ENCODE results near the gene CCDC73. TPM values are rescaled to one million over a fixed set of nuclear protein-coding genes. Genes with fewer than 3 reads are reported as not detected.
"Not testable (repeated sequence)": the region's sequence is repeated elsewhere in the genome, so short reads cannot be mapped to it uniquely, and the experiment has no call there.

The CCDC73 gene
- total RNA-seq, 1 donor from 2014 or later: not detected

DNA sequence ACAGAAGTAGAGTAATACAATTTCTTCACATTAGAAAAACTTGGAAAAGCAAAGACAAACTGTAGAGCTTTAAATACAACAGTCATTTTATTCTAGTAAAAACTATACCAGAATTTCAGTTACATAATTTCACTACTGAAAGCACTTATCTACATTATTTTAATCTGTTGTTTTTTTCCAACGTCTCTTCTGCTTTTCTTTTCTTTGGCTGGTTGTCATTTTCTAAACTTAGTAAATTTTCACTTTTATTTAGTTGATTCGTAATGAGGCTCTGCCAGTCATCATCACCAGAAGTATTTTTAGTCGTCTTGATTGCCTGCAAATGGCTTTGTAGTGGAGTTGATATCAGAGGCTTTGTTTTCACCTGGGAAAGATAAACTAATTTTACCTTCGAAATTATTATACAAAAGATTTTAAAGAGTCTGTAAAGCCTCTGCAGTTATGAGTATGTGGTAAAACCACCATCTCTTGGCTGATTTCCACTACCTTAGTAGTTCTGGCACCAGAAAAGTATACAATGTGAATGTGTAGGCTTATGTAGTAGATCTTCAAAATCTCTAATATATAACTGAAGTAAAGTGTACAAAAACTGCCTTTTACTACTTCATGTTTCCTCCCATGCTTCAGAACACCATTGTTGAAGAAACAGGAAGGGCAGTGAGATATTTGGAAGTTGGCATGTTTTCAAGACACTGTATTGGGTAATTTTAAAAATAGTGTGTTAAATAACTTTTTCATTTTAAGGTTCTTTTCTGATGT is 191.6 kb downstream of the CCDC73 start:
- FAIRE-seq (no peak), DNase-seq (ENCODE audit: low spot score in 2 of 2) (no peak)

DNA sequence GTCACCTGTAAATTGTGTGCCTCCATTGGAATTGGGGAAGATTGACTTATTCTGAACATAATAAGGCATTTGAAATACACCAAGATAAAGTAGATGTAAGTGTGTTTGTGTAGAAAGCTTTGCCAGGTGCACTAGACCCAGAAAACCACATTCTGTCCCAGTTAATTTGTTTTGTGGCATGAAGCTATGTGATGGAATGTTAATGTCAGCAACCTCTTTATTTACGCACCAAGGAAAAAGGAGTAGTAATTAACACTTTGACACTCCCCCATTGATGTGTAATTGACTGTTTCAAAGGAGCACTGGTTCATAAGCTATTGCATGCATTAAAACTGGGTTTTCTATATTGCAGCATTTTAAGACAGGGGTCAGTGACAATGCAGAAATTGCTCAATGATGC is 196.5 kb downstream of the CCDC73 start:
- FAIRE-seq (no peak), DNase-seq (ENCODE audit: low spot score in 2 of 2) (no peak)

DNA sequence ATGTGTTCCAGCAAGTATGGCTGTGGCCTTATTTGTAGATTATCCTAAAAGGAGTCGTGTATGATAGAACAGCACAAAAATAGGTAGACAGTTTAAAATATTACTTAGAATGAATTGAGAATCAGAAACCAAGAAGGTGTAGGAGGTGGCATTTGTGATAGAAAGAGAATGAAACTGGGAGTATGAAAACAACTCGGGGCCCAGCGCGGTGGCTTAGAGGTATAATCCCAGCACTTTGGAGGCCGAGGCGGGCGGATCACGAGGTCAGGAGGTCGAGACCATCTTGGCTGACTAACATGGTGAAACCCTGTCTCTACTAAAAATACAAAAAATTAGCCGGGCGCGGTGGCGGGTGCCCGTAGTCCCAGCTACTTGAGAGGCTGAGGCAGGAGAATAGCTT is 198.3 kb downstream of the CCDC73 start:
- FAIRE-seq; DNase-seq (ENCODE audit: low spot score in 2 of 2): not testable (repeated sequence)

DNA sequence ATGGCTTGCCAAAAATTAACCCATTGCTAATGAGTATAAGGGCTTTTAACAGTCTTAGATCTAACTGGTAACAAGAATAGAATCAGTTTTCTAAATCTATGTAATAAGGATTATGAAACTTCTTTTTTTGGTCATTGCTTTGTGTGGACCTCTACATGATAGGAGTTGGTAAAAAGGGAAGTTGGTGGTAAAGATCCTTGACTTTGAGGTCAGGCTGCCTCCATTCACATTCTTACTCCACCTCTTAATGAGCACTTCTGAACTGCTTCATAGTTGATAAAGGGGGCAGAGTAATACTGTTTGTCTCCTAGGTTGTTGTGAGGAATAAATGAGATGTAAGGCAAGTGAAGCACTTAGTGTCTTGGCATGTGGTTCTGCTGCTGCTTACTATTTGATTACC is 200.2 kb downstream of the CCDC73 start:
- no peak for FAIRE-seq
- no peak for DNase-seq (ENCODE audit: low spot score in 2 of 2)

DNA sequence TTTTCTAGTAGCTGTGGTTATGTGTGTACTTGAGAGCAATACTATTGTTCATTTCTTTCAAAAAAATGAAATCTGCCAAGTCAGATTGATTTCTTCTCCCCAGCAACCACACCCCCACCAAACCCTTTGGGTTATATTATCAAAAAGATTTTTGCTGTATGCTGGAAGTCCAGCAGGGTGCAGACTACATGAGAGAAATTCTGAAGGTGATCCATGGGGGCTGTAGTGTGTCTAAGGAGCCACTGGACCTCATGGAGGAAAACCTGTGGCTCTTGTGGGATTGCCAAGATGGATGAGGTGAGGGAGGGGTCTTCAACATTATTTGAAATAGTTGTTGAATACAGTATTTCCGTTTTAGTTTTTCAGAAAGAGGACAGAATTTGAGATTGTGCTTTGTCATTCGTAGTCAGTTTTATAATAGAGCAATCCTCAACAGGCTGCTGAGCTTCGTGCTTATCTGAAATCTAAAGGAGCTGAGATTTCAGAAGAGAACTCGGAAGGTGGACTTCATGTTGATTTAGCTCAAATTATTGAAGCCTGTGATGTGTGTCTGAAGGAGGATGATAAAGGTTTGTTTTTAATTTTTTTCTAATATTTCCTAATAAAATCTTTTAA is 207.8 kb downstream of the CCDC73 start:
- FAIRE-seq: no peak
- no peak for DNase-seq (ENCODE audit: low spot score in 2 of 2)

DNA sequence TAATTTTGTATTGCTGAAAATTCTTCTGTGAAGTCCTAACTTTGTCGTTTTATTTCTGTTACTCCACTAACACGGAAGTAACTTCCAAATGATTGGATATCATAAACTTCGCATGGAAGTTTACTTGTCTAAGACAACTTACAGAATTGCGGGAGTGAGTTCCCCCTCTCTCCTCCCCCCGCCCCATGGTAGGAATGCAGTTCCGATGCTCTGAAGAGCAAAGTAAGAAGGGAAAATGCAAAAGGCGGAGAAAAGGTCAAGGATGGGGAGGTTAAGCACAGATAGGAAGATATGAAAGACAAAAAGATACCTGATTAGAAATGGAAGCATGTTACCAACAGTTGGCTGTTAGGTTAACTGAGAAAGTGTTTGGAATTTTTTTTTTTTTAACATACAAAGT is 209.5 kb downstream of the CCDC73 start:
- no peak for DNase-seq (ENCODE audit: low spot score in 2 of 2)

DNA sequence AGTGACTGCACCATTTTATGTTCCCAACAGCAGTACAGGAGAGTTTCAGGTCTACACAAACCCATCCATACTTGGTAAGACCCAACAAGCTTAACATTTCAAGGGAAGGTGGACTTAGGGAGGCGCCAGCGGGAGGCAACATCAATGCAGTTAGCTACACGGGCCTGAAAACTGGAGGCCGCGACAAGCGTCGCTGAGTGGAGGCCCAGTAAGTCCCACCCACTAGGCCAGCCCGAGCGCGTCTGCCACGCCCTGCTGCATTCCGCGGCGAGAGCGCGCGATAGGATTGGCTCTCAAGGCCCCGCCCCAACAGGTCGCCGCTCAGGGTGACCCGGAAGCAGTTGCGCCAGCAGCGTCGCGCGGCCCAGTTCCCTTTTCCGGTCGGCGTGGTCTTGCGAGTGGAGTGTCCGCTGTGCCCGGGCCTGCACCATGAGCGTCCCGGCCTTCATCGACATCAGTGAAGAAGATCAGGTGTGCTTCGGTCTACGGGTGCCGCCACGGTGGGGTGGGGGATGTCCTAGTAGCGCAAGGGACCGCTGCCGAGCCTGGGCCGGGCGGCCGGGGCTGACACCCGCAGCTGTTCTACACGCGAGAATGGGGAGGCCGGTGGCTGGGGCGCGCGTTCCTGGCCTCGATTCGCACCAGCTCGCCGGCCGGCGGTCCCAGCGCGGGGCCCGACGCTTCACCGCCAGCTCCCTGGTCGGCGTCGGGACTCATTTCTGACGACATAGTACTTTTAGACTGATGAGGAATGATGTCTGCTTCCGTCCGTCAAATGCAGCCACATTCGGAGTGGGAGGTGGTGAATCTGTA is 210.8 kb downstream of the CCDC73 start, which contains the start of gene EIF3M:
TSS of gene EIF3M (plus strand) at position 373 of the 813 bp plus-strand sequence. CDS start at position 430, 57 bp downstream.
- DNase-seq (ENCODE audit: low spot score in 2 of 2) (peak; percentile 85 to 91), FAIRE-seq (no peak)

More for the DNA sequence above, 209.5 kb downstream of the CCDC73 start:
- no peak for FAIRE-seq

DNA sequence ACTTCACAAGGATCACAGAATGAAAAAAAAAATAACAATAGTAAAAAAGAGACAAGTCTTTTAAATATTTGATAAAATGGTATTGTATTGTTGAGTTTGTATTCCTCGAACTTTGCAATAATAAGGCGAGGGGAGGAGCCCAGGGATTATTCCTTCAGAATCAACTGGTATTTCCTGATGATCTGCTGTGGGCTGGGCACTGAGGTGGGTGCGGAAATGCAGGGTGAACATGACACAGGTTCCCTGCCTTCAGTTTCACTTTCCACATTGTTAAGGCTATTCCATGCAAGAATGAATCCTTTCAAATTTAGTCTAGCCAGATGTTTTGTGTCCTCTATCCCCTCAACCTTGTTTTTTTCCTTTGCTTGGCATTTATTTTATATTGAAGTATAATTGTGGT is 212.9 kb downstream of the CCDC73 start:
- DNase-seq (ENCODE audit: low spot score in 2 of 2): no peak

DNA sequence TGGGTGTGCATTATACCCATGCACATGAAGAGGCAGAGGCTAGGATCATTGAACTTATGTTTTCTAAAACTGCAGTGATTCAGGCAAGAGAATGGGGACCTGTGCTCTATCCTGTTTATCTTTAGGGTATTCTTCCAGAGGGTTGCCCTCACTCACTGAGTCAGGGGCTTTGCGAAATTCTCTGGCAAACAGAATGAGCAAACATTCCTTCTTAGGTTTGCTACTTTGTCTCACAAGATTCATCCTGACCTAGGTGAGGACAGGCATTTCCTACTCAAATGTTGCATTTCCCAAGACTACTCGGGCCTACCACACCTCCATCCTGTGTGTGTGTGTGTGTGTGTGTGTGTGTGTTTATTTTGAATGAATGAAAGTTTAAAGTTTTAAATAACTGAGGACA is 213.5 kb downstream of the CCDC73 start:
- DNase-seq (ENCODE audit: low spot score in 2 of 2): no peak
- no peak for FAIRE-seq

More for the DNA sequence above, 212.9 kb downstream of the CCDC73 start:
- no peak for FAIRE-seq

DNA sequence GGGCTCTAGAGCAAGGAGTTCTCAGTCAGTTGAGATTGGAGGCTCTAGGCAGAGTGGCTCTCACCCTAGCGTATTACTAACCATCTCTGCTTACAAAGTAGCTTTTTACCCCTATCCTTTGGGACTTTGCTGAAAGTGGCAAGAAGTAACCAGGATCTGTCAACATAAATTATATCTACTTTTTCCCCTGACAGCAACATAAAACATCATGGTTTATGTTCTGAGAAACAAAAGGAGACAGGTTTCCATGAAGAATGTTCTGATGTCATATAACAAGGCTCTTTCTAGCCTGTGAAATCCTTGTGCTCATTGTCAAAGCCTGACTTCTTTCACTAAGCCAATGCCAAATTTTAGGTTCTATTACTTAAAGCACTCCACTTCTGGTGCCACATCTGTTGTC is 218.0 kb downstream of the CCDC73 start:
- FAIRE-seq: no peak
- no peak for DNase-seq (ENCODE audit: low spot score in 2 of 2)

DNA sequence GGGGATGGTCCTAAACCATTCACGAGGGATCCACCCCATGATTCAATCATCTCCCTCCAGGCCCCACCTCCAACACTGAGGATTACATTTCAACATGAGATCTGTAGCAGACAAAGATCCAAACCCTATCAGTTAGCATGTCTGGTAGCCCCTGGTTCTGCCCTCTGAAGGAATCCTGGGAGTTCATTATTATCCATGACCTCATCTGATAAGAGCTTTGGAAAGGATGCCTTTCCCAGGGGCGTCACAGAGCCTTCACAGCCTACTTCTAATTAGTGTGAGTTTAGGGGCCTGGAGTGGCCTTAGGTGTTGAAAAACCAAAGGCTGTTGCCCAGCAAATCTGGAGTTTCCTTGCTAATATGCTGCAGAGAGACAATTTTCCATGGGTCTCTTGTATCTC is 219.4 kb downstream of the CCDC73 start:
- no peak for FAIRE-seq
- no peak for DNase-seq (ENCODE audit: low spot score in 2 of 2)

DNA sequence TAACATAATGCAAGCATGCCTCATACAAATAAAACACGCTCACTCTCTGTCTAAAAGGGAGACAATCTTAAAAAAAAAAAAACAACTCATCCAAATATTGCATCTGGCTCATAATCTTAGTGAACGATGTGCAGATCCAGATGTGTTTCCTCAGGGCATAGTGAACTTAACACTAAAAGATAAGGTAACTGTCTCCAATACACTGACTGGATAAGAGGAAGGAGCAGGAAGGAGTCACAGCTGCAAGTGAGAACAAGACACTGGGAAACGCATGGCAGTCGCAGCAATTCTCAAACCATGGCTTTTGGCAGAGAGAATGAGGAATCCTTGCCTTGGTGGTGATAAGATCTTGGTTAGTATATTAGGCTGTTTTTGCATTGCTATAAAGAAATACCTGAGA is 220.0 kb downstream of the CCDC73 start:
- DNase-seq (ENCODE audit: low spot score in 2 of 2) (no peak), FAIRE-seq (no peak)

DNA sequence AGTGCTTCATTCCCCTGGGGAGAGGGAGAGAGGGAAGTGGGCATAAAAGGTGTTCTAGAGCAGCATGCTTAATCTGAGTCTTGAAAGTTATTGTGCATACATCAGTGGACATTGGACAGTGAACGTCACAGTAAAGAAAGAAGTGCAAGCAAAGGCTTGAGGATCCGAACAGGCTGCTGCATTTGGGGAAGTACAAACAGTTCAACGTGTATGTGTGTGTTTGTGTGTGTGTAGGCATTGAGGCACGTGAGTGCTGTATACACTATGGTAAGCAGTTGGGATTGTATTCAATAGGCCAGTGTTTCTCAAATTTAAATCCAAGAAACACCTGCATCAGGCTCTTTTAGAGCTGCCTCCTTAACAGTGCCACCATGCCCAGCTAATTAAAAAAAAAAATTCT is 221.2 kb downstream of the CCDC73 start:
- FAIRE-seq (no peak), DNase-seq (ENCODE audit: low spot score in 2 of 2) (no peak)

DNA sequence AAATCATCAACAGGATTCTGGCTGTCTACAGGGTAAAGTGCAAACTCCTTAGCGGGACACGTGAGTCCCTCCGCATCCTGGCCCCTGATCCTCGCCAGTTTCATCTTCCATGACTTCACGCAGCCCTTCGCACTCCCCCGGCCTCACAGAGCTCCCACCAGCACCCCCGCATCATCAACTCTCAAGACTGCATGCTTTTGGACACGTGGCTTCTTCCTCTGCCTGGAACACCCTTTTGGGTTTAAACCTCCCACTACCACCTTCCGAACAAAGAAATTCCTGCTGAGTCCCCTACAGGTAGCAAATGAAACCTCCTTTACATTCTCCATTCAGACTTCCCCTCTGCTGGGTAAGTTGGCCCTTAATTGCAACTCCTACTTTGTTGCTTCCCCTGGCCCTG is 223.4 kb downstream of the CCDC73 start:
- no peak for DNase-seq (ENCODE audit: low spot score in 2 of 2)

DNA sequence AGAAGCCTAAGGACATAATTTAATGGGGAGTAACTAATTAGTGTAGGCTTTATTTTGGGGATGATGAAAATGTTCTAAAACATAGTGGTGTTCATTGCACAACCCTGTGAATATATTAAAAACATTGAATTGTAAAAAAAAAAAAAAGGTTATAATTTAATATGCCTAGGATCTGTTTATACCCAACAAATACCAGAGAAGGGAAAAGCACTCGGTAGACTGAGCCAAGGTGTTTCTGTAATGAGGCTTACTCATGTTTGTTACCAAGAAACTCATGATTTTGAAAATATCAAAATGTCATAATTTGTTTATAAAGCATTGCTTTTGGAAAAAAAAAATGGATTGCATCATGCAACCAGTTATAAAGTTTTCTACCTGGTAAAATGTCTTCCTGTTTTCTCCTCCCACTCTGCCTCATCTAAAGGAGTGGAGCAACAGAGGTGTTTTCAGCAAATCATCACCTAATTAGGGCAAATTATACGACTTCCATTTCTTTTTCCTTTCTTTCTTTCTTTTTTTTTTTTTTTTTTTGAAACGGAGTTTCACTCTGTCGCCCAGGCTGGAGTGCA is 225.1 kb downstream of the CCDC73 start:
- DNase-seq (ENCODE audit: low spot score in 2 of 2): no peak
- FAIRE-seq: no peak

More for the DNA sequence above, 223.4 kb downstream of the CCDC73 start:
- FAIRE-seq: no peak

DNA sequence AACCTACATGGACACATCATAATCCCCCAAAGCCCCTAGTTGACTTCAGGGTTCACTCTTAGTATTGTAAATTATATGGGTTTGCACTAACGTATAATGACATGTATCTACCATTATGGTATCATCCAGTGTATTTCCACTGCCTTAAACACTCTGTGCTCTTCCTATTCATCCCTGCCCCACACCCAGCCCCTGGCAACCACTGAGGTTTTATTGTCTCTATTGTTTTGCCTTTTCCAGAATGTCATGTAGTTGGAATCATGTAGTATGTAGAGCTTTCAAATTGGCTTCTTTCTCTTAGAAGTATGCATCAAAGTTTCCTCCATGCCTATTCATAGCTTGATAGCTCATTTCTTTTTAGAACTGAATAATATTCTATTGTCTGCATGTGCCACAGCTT is 227.3 kb downstream of the CCDC73 start:
- FAIRE-seq (no peak), DNase-seq (ENCODE audit: low spot score in 2 of 2) (no peak)

DNA sequence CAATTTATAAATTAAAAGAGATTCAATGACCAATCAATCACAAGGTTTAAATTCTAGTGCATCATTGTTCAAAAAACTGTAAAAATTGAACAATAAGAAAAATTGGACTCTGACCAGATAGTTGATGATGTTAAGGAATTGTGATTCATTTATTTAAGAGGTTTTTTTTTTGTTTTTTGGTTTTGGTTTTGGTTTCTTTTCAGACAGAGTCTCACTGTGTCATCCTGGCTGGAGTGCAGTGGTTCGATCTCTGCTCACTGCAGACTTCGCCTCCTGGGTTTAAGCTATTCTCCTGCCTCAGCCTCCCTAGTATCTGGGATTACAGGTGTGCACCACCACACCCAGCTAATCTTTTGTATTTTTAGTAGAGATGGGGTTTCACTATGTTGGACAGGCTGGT is 227.9 kb downstream of the CCDC73 start:
- no peak for DNase-seq (ENCODE audit: low spot score in 2 of 2)
- FAIRE-seq: no peak

DNA sequence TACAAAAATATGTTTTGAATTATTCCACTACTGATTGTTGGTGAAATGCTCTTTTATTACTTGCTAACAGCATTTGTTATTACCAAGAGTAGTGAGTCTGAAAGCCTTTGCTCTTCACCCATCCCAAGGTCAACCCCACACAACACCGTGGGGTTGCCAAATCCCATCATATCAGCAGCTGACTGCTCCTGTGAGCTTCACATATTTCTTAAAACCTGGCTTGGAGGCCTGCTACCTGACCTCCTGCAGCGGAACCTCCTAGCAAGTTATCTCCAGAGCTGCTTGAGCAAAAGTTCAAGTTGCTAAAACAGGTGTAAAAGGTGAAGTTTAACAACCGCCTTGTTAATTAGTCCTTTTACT is 230.9 kb downstream of the CCDC73 start:
- DNase-seq (ENCODE audit: low spot score in 2 of 2) (no peak), FAIRE-seq (no peak)

DNA sequence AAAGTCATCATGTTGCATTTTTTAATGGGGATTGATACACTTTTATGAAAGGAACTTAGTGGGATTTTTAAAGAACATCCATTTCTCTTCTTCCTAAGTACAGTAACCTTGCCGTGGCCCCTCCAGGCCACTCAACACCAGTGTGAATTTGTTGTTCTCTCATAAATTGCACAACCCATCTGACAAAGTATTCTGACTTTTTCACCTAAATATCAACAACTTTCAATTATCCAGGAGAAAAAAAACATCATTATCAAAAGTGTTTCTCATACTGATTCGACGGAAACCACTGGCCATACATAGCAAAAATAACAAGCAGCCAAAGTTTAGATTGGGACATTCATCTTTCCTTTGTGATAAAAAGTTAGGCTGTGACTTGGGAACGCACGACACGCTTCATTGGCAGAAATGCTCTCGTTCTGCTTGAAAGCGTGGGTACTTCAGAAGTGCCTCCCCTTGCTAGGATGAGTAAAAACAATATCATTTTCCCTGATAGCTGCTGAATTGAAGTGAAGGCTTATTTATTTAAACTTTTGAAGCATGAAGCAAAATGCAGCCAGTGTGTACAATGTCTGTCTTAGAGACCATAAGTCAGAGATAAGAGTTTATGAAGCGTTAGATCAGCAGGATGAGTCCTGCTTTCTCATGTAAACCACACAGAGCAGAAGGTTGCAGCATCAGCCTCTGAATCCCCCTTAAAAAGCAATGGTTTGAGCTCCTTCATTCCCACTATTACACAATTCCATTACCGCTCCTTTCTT is 231.4 kb downstream of the CCDC73 start:
- FAIRE-seq (no peak), DNase-seq (ENCODE audit: low spot score in 2 of 2) (no peak)

DNA sequence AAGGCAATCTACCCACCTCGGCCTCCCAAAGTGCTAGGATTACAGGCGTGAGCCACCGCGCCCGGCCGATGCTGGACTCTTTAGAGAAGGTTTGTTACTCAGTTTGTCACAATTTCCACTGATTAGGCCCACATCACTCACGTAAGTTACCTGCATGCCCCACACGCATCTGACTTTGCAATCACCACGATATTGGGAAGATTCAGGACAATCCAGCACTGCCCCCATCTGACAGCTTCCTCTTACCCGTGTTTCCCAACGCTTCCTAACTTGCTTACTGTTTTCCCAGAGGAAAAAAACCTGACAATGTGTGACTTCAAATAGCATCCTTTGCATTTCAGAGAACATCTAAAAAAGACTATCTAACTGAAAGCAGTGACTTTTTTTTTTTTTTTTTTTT is 232.6 kb downstream of the CCDC73 start:
- no peak for DNase-seq (ENCODE audit: low spot score in 2 of 2)
- FAIRE-seq: no peak

Measured in frontal cortex (tissue), 4 donors.